KOPT-K1 (cell line): ENCODE data around the gene DPP7.
A peak's percentile ranks its signal among the peaks of the same experiment; 100 is the strongest.
"Not testable (repeated sequence)": the region's sequence is repeated elsewhere in the genome, so short reads cannot be mapped to it uniquely, and the experiment has no call there.

Source experiments
- H3K27ac ChIP-seq: fragments of 200-600 bp; sonication (generic); 2 replicates; pipeline ENCODE4 v1.5.1; 2016; ENCODE audit warnings: antibody characterized with exemption, mild to moderate bottlenecking, low read depth, low read length; ENCODE audit not compliant: poor library complexity, severe bottlenecking
- H3K36me3 ChIP-seq: fragments of 200-600 bp; sonication (generic); 2 replicates; pipeline ENCODE4 v1.5.1; 2017; ENCODE audit warnings: antibody characterized with exemption, mild to moderate bottlenecking, low read length, moderate library complexity; ENCODE audit not compliant: insufficient read depth
- H3K9me3 ChIP-seq: fragments of 200-600 bp; sonication (generic); 2 replicates; pipeline ENCODE4 v1.5.1; 2017; ENCODE audit warnings: antibody characterized with exemption, low read length, mild to moderate bottlenecking; ENCODE audit not compliant: insufficient read depth, poor library complexity, severe bottlenecking

Gene DPP7

DNA sequence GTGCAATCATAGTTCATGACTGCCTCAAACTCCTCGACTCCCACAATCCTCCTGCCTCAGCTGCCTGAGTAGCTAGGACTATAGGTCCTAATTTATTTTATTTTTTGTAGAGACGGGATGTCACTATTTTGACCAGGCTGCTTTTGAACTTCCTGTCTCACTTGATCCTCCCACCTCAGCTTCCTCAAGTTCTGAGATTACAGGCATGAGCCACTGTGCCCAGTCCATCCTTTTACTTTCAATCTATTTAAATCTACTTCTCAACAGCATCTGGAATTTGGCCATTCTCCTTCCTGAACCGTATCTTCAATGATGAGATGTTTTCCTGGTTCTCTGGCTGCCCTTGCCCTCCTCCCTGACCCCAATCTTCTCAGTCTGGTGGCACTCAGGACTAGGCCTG lies 12.3 kb upstream of the DPP7 start:
- Histone ChIP-seq H3K27ac (peak overlapping the region; percentile 68), H3K9me3 (no peaks in the 10 kb centered on the region), H3K36me3 (no peaks in the 10 kb centered on the region)

DNA sequence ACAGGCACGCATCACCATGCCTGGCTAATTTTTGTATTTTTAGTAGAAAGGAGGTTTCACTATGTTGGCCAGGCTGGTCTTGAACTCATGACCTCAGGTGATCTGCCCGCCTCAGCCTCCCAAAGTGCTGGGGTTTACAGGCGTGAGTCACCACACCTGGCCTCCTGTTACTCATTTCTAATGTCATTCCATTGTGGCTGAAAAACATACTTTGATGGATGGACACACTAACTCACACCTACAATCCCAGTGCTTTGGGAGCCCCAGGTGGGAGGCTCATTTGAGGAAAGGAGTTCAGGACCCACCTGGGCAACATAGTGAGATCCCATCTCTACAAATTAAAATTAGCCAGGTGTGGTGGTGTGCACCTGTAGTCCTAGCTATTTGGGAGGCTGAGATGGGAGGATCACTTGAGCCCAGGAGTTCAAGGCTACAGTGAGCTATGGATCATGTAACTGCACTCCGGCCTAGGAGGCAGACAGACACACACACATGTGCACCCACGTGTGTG lies 9.5 kb upstream of the DPP7 start:
- H3K36me3 ChIP-seq, H3K27ac ChIP-seq, H3K9me3 ChIP-seq: not testable (repeated sequence)

DNA sequence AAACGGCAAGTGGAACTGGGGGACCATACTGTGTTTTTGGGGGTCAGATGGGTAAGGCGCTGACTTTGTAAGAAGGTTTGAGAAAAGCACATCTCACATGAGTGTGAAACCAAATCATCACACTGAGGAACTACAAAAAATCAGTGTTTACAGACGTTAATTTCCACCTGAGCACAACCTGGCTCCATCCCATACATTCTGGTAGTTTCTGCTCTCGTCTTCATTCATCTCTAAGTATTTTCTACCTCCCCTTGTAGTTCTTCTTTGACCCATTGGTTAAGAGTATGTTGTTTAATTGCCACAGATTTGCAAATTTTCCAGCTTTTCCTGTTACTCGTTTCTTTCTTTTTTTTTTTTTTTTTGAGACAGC lies 8.9 kb upstream of the DPP7 start:
- Histone ChIP-seq H3K36me3 (no peaks in the 10 kb centered on the region), H3K9me3 (no peaks in the 10 kb centered on the region), H3K27ac (no peak overlapping the region)

- not testable (repeated sequence) for H3K9me3 ChIP-seq, H3K27ac ChIP-seq, H3K36me3 ChIP-seq
These were observed 8.4 kb upstream of the DPP7 start for GRCh38 chr9:137122796-137123467.

DNA sequence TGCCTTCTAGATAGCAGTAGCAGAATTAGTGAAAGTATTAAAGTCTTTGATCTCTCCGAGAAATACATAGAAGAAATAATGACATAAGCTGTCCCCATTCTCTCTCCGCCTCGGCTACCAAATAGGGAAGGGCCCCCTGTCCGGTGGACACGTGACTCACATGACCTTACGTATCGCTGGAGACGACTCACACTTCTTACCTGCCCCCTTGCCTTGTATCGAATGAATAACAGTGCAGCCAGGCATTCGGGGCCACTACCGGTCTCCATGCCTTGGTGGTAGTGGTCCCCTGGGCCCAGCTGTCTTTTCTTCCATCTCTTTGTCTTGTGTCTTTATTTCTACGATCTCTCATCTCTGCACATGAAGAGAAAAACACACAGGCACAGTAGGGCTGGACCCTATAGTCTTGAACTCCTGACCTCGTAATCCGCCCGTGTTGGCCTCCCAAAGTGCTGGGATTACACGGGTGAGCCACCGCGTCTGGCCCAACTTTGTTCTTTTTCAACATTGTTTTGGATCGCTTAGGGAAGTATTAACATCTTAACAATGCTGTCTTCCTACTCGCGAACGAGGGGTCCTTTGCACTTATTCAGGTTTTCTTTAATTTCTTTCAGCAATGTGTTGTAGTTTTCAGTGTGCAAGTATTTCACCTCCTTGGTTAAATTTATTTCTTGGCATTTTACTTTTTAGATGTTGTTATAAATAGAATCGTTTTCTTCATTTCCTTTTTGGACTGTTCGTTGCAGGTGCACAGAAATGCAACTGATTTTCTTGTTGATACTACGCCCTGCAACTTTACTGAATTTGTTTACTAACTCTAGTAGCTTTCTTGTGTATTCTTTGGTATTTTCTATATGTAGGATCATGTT lies 7.6 kb upstream of the DPP7 start:
- H3K9me3 ChIP-seq, H3K36me3 ChIP-seq, H3K27ac ChIP-seq: not testable (repeated sequence)

GRCh38 chr9:137118092-137118603 lies 3.6 kb upstream of the DPP7 start:
- not testable (repeated sequence) for H3K27ac ChIP-seq, H3K9me3 ChIP-seq, H3K36me3 ChIP-seq

DNA sequence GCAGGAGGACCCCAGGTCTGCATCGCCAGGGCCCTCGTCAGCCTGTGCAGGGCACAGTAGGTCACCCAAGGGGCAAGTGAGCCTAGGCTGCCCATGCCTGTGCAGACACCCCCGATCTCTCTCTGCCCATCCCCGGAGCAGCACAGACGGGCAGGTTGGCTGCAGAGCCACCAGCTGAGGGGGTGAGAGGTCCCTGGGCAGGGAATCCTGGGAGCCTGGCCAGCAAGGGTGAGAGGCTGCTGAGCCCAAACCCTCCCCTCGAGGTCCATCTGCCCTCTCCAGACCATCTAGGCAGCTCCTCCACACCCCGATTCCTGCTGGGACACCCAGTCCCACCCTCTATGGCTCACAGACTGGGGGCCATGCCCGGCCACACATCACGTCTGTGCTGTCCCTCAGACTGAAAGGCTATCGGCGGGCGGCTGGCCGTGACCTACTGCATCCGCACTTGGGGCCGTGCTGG lies 2.8 kb upstream of the DPP7 start:
- Histone ChIP-seq H3K36me3 (peaks cover 2% of the 10 kb centered on the region; the same call in 1 of the 2 replicates), H3K9me3 (no peaks in the 10 kb centered on the region), H3K27ac (no peak overlapping the region)

DNA sequence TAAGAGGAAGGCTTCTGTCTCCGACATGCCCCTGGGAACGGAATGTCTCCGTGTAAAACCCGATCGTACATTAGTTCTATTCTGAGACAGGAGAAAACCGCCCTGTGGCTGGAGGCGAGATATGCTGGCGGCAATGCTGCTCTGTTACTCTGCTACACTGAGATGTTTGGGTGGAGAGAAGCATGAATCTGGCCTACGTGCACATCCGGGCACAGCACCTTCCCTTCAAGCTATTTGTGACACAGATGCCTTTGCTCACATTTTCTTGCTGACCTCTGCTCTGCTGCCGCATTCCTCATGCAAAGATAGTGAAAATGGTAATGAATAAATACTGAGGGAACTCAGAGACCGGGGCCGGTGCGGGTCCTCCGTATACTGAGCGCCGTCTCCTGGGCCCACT lies 2.2 kb upstream of the DPP7 start:
- H3K36me3 ChIP-seq: peaks cover 7% of the 10 kb centered on the region; the same call in 1 of the 2 replicates
- H3K27ac ChIP-seq: no peak overlapping the region
- H3K9me3 ChIP-seq: no peaks in the 10 kb centered on the region

DNA sequence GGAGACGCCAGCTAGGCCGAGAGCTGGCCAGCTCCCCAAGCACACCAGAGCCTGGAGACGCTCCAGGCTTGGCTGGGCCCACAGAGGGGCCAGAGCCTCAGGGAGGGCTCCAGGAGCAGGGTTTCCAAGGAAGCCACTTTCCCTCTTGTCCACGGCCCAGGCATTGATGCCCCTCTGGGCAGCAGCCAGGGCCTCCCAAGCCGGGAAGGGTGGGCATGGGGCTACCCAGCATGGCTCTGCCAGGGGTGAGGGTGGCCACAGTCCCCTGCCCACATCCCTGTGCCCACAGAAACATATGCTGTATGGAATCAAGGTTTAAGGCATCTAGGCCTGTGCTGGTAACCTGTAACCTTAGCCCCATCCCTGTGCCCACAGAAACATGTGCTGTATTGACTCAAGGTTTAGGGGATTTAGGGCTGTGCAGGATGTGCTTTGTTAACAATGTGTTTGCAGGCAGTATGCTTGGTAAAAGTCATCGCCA lies 1.5 kb upstream of the DPP7 start:
- no peak overlapping the region for H3K27ac ChIP-seq
- H3K36me3 ChIP-seq: peaks cover 12% of the 10 kb centered on the region; the same call in 1 of the 2 replicates
- H3K9me3 ChIP-seq: no peaks in the 10 kb centered on the region

- Histone ChIP-seq H3K9me3 (no peaks in the 10 kb centered on the region), H3K27ac (no peak overlapping the region), H3K36me3 (peaks cover 18% of the 10 kb centered on the region; the same call in 1 of the 2 replicates)
These were observed 977 bp upstream of the DPP7 start for GRCh38 chr9:137115394-137116026.

GRCh38 chr9:137114220-137114612 lies 317 bp downstream of the DPP7 start:
- no peaks in the 10 kb centered on the region for H3K9me3 ChIP-seq
- peaks cover 30% of the 10 kb centered on the region; the same call in 1 of the 2 replicates for H3K36me3 ChIP-seq
- H3K27ac ChIP-seq: peak overlapping the region; percentile 58

DNA sequence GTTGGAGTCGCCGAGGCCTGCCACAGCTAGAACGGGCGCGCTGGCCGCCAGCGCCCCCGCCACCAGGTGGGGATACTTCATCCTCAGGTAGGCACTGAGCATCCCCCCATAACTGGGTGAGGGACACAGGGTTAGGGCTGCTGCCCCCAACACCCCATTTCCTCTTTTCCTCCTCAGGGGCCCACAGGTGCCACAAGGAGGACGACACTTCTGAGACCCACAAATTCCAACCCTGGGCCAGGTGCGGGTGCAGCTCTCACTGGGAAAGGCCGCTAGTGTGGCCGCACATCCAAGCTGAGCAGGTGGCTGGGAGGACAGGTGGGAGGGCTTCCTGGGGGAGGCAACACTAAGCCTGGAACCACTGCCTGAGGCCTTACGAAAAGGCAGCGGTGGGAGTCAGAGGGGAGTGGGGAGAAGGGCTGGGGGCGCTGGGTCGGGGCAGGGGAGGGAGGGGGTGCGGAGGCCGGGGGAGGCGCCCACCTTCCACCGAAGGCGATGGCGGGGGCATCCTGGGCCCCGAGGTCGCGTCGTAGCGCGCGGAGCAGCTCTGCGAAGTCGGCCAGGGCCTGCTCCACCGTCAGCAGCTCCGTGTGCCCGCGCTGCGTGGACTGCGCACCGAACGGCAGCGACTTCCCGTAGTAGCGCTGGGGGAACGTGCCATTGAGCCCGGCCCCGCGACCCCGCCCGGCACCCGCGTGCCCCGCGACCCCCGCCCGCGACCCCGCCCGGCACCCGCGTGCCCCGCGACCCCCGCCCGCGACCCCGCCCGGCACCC lies 961 bp downstream of the DPP7 start:
- no peak overlapping the region for H3K27ac ChIP-seq
- H3K9me3 ChIP-seq: no peaks in the 10 kb centered on the region
- peaks cover 37% of the 10 kb centered on the region; the same call in 1 of the 2 replicates for H3K36me3 ChIP-seq

DNA sequence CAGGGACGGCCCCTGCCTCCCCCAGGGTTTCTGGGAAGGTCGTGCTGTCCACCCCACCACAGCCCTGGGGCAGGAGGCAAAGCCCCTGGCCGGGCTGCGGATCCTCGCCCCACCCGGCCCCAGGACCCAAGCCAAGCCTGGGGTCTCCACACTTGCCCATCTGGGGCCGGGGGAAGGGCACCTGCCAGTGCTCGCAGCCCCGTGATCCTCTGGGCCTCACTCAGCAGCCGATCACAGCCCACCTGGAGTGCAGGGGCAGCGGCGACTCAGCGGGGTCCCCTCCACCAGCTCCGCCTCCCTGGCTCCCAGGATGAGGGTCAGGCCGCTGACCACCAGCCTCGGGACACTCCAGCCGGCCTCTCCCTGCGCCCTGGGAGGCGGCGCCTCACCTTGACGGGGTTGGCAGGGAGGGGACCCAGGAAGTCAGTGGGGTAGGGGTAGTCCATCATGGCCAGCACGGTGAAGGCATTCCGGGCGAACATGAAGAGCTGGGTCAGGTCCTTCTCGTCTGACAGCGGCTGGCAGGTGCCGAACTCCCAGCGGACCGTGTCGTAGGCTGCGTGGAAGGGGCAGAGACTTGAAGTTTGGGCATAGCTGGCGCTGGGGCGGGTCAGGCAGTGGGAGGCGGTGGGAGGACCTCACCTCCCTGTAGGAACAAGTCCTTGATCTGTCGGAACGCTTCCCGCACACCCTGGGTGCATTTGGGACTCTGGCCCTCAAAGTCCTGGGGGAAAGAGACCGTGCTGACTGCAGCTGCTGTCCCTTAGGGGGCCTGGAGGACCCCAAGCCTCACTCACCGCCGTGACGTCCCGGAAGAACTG lies 1.8 kb downstream of the DPP7 start:
- no peaks in the 10 kb centered on the region for H3K9me3 ChIP-seq
- H3K27ac ChIP-seq: no peak overlapping the region
- H3K36me3 ChIP-seq: peaks cover 44% of the 10 kb centered on the region; the same call in 1 of the 2 replicates
